Cardiac muscle cell (in vitro differentiated cells and primary cell): ENCODE results near the gene IL18. TPM values are rescaled to one million over a fixed set of nuclear protein-coding genes. Genes with fewer than 3 reads are reported as not detected.

Experiments used
- DNase-seq, 2 donors: peaks; one replicate each; pipeline versions ENCODE4 v3.0.0 to v3.0.0-alpha.2; 2010 to 2017; ENCODE audit warnings: low read depth in 1 of 2, low spot score in 1 of 2
- H3K27ac ChIP-seq: fragments of 200-600 bp; sonication (generic); 2 replicates; pipeline ENCODE4 v1.5.1; 2016
- H3K27me3 ChIP-seq: fragments of 200-600 bp; sonication (generic); 2 replicates; pipeline ENCODE4 v1.6.0; 2016; ENCODE audit warnings: control low read depth
- H3K36me3 ChIP-seq: fragments of 200-600 bp; sonication (generic); 2 replicates; pipeline ENCODE4 v1.5.1; 2016; ENCODE audit warnings: control low read depth
- H3K4me1 ChIP-seq: fragments of 200-600 bp; sonication (generic); 2 replicates; pipeline ENCODE4 v1.8.1; 2017; ENCODE audit warnings: low read depth, mild to moderate bottlenecking, mixed run types
- H3K4me3 ChIP-seq: fragments of 200-600 bp; sonication (generic); 2 replicates; pipeline ENCODE4 v1.5.1; 2016; ENCODE audit warnings: mild to moderate bottlenecking
- H3K9me3 ChIP-seq: fragments of 200-600 bp; sonication (generic); 2 replicates; pipeline ENCODE4 v1.5.1; 2017; ENCODE audit warnings: low read depth, mild to moderate bottlenecking, control low read depth
- polyA plus RNA-seq: library from polyadenylated mRNA; unstranded; fragments of >200 nt; fragmentation: Nextera tagmentation; extraction: Ambion mirVana; gene quantifications from 2 replicates; pipeline ENCODE4 v1.2.1, GENCODE V29; 2016
- total RNA-seq: library from RNA; depleted of rRNA; stranded (reverse); fragments of >200 nt; gene quantifications from 2 replicates; pipeline ENCODE4 v1.2.3, GENCODE V29; 2016
- TF ChIP-seq, protein P1 (sequence below): IDR thresholded peaks from 2 replicates; pipeline ENCODE4 v1.5.1; 2012; ENCODE audit warnings: low read depth, mild to moderate bottlenecking, low read length

The IL18 gene
- total RNA-seq (0.18 and 0.86 TPM in 2 replicates), polyA plus RNA-seq (0.94 TPM in 1 of 2 replicates, not detected in the other)

DNA sequence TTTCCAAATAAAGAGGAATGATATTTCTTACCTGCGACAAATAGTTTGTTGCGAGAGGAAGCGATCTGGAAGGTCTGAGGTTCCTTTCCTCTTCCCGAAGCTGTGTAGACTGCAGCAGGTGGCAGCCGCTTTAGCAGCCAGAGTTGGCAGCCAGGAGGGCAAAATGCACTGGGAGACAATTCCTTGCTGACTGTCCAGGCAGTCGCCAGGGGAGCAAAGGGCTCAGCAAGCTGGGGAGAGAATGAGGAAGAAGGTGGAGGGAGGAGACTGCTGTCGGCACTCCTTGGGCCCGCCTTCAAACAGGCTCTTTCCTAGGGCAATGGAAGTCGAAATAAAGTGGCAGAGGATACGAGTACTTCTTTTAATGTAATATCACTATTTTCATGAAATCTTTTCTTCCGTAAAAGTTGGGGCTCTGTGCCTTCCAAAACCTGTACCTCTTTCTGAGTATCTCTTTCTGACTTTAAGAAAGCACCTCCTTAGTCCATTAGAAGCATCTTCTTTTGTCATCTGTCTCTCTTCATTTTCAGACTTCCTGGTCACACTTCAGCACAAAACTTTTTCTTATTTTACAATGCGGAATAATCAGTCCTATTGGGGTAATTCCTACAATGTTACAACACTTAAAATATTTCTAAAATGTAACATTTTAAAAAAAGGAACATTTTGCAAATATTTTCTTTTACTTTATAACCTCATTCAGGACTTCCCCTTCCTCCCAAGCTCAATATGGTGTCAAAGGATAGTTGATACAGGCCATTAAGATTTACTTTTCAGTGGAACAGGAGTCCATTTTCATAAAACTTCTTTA is at the start of gene IL18:
TSS of gene IL18 (minus strand) at position 220 of the 811 bp plus-strand sequence. CDS start 9,041 bp downstream, outside the sequence.
- Histone ChIP-seq H3K4me3 (no peak within 1 kb of the TSS), H3K27me3 (no peaks in the 10 kb centered on the region), H3K4me1 (no peaks in the 10 kb centered on the region), H3K27ac (no peak within 1 kb of the TSS), H3K9me3 (no peaks in the 10 kb centered on the region), H3K36me3 (no peaks in the 10 kb centered on the region)
- TF ChIP-seq, protein P1, sequence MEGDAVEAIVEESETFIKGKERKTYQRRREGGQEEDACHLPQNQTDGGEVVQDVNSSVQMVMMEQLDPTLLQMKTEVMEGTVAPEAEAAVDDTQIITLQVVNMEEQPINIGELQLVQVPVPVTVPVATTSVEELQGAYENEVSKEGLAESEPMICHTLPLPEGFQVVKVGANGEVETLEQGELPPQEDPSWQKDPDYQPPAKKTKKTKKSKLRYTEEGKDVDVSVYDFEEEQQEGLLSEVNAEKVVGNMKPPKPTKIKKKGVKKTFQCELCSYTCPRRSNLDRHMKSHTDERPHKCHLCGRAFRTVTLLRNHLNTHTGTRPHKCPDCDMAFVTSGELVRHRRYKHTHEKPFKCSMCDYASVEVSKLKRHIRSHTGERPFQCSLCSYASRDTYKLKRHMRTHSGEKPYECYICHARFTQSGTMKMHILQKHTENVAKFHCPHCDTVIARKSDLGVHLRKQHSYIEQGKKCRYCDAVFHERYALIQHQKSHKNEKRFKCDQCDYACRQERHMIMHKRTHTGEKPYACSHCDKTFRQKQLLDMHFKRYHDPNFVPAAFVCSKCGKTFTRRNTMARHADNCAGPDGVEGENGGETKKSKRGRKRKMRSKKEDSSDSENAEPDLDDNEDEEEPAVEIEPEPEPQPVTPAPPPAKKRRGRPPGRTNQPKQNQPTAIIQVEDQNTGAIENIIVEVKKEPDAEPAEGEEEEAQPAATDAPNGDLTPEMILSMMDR, result no peak
- peak in 1 of 2 donors; percentile 31 for DNase-seq

DNA sequence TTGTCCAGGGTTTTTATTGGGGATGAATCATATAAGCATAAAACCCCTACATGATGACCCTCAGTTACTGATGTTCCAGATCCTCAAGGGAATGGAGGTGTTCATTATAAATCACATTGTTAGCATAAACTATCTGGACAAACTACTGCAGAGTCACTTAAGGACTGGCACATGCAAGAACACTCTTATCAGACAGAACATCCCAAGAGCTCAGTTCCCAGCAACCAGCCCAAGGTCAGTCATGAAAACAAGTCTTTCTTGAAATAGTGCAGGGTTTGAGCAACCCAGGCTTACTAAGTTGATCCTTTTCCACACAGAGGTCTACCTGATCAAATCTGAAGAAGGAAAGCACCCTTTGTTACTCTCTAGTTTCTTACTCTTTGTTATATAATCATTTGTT is 48.8 kb upstream of the IL18 start:
- Histone ChIP-seq H3K36me3 (peaks cover 17% of the 10 kb centered on the region), H3K27me3 (no peaks in the 10 kb centered on the region), H3K27ac (peak overlapping the region; percentile 12), H3K4me3 (no peak overlapping the region), H3K4me1 (no peaks in the 10 kb centered on the region), H3K9me3 (no peaks in the 10 kb centered on the region)
- no peak for DNase-seq
- TF ChIP-seq, protein P1, result no peak

DNA sequence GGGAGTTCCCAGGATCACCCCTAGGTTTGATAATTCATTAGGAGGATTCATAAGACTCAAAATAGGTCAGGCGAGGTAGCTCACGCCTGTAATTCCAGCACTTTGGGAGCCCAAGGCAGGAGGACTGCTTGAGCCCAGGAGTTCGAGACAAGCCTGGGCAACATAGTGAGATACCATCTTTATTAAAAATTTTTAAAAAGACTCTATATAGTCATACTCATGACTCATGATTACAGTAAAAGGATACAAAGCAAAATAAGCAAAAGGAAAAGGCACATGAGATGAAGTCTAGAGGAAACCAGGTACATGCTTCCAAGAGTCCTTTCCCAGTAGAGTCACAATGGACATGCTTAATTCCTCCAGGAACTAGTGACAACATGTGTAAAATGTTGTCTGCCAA is 48.4 kb upstream of the IL18 start:
- Histone ChIP-seq H3K36me3 (peaks cover 15% of the 10 kb centered on the region), H3K4me1 (no peaks in the 10 kb centered on the region), H3K27ac (peak overlapping the region; percentile 12), H3K4me3 (no peak overlapping the region), H3K9me3 (no peaks in the 10 kb centered on the region), H3K27me3 (no peaks in the 10 kb centered on the region)
- DNase-seq, result no peak
- TF ChIP-seq, protein P1, result no peak

DNA sequence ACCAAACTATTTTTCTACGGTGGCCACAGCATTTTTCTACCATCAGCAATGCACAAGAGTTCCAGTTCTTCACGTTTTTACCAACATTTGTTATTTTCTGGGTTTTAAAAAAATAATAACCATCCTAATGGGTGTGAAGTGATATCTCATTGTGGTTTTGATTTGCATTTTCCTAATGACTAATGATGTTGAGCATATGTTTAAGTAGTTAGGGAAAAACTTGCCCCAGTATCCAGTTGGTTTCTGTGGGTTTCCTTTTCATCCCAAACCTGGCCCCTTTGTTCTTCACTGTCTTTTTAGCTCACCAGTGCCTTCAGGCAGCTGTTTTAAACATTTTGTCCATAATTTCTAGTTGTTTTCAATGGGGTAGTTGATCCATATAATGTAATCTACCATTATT is 47.6 kb upstream of the IL18 start:
- TF ChIP-seq, protein P1, result no peak

DNA sequence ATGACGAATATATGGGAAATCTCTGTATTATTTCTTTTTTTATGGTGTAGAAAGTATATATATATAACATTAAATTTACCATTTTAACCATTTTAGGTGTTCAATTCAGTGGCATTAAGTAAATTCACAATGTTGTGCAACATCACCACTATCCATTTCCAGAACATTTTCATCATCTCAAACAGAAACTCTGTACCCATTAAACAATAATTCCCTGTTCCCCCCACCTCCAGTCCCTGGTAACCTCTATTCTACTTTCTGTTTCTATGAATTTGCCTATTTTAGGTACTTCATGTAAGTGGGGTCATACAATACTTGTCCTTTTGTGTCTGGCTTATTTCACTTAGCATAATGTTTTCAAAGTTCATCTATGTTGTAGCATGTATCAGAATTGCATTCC is 47.0 kb upstream of the IL18 start:
- H3K36me3 ChIP-seq, result peaks cover 8% of the 10 kb centered on the region
- H3K4me1 ChIP-seq, result no peaks in the 10 kb centered on the region
- H3K27ac ChIP-seq, result no peak overlapping the region
- TF ChIP-seq, protein P1, result no peak
- H3K27me3 ChIP-seq, result no peaks in the 10 kb centered on the region
- H3K9me3 ChIP-seq, result no peaks in the 10 kb centered on the region
- DNase-seq, result no peak
- no peak overlapping the region for H3K4me3 ChIP-seq

More for the DNA sequence above, 47.6 kb upstream of the IL18 start:
- no peak overlapping the region for H3K27ac ChIP-seq
- no peak overlapping the region for H3K4me3 ChIP-seq
- no peaks in the 10 kb centered on the region for H3K27me3 ChIP-seq
- no peaks in the 10 kb centered on the region for H3K9me3 ChIP-seq
- no peaks in the 10 kb centered on the region for H3K4me1 ChIP-seq
- peaks cover 14% of the 10 kb centered on the region for H3K36me3 ChIP-seq
- no peak for DNase-seq
